Testis (tissue), 2 donors: ENCODE results near the gene ABHD16A.

Experiments used
- CTCF ChIP-seq, 3 experiments: fragments of 450-650 bp in 2 of 3; fragments of 200-600 bp in 1 of 3; sonication (generic) in 1 of 3; IDR thresholded peaks; one replicate each; pipeline ENCODE4 v1.5.1; 2016 to 2019; ENCODE audit warnings: antibody characterized with exemption in 3 of 3, mild to moderate bottlenecking in 2 of 3, moderate library complexity in 1 of 3
- POLR2A ChIP-seq: fragments of 450-650 bp; IDR thresholded peaks from one replicate; pipeline ENCODE4 v1.6.1; 2017; ENCODE audit warnings: antibody characterized with exemption, mild to moderate bottlenecking, moderate library complexity

GRCh38 chr6:31719001-31719400 lies 15.9 kb upstream of the ABHD16A start:
- TF ChIP-seq CTCF (IDR thresholded peaks at IDR 0.05), result no peak
- TF ChIP-seq POLR2A, result no peak
